Trophoblast cell (in vitro differentiated cells and primary cell): ENCODE measurements around the gene INTS3.
A peak's percentile ranks its signal among the peaks of the same experiment; 100 is the strongest.

Experiments used
- DNase-seq, 2 donors: peaks; one replicate each; pipeline ENCODE4 v3.0.0-alpha.2; 2016
- H2AFZ ChIP-seq: 2 replicates; pipeline ENCODE4 v1.6.1; 2013; ENCODE audit warnings: low read length, moderate library complexity, mild to moderate bottlenecking; ENCODE audit not compliant: insufficient read depth, poor library complexity
- H2AK5ac ChIP-seq: 2 replicates; pipeline ENCODE4 v1.6.1; 2013; ENCODE audit warnings: mild to moderate bottlenecking, low read length
- H2BK120ac ChIP-seq: 2 replicates; pipeline ENCODE4 v1.6.1; 2013; ENCODE audit warnings: low read length, mild to moderate bottlenecking, moderate library complexity; ENCODE audit not compliant: insufficient read depth, poor library complexity
- H2BK12ac ChIP-seq: 2 replicates; pipeline ENCODE4 v1.6.1; 2013; ENCODE audit warnings: mild to moderate bottlenecking, low read length, moderate library complexity
- H2BK5ac ChIP-seq: 2 replicates; pipeline ENCODE4 v1.6.1; 2013; ENCODE audit warnings: low read length, low read depth, moderate library complexity, mild to moderate bottlenecking; ENCODE audit not compliant: poor library complexity
- H3K14ac ChIP-seq: 2 replicates; pipeline ENCODE4 v1.6.1; 2013; ENCODE audit warnings: mild to moderate bottlenecking, low read length
- H3K18ac ChIP-seq: 2 replicates; pipeline ENCODE4 v1.6.1; 2013; ENCODE audit warnings: mild to moderate bottlenecking, low read length
- H3K23ac ChIP-seq: 2 replicates; pipeline ENCODE4 v1.6.1; 2013; ENCODE audit warnings: low read length
- H3K27ac ChIP-seq: 2 replicates; pipeline ENCODE4 v1.5.1; 2013; ENCODE audit warnings: low read depth, mild to moderate bottlenecking, inconsistent platforms, low read length, moderate library complexity
- H3K27me3 ChIP-seq: 2 replicates; pipeline ENCODE4 v1.6.1; 2013; ENCODE audit warnings: inconsistent platforms, mild to moderate bottlenecking, low read length, moderate library complexity; ENCODE audit not compliant: insufficient read depth
- H3K36me3 ChIP-seq, 2 experiments: 1 replicate in 1 of 2; 2 replicates in 1 of 2; pipeline ENCODE4 v1.6.1; 2013; ENCODE audit warnings: low read length in 2 of 2, mild to moderate bottlenecking in 2 of 2, moderate library complexity in 1 of 2; ENCODE audit not compliant: insufficient read depth in 2 of 2, control insufficient read depth in 1 of 2
- H3K4ac ChIP-seq: 2 replicates; pipeline ENCODE4 v1.6.1; 2013; ENCODE audit warnings: low read depth, mild to moderate bottlenecking, low read length, moderate library complexity
- H3K4me1 ChIP-seq, 2 experiments: 1 replicate in 1 of 2; 2 replicates in 1 of 2; pipeline ENCODE4 v1.6.1; 2013; ENCODE audit warnings: low read length in 2 of 2, mild to moderate bottlenecking in 2 of 2, moderate library complexity in 1 of 2; ENCODE audit not compliant: insufficient read depth in 2 of 2, control insufficient read depth in 1 of 2
- H3K4me2 ChIP-seq: 2 replicates; pipeline ENCODE4 v1.6.1; 2013; ENCODE audit warnings: inconsistent platforms, mild to moderate bottlenecking, low read length, moderate library complexity
- H3K4me3 ChIP-seq: 2 replicates; pipeline ENCODE4 v1.5.1; 2013; ENCODE audit warnings: mild to moderate bottlenecking, low read depth, low read length, inconsistent platforms
- H3K79me1 ChIP-seq: one replicate; pipeline ENCODE4 v1.6.1; 2013; ENCODE audit warnings: low read length
- H3K79me2 ChIP-seq: 2 replicates; pipeline ENCODE4 v1.6.1; 2013; ENCODE audit warnings: low read length, mild to moderate bottlenecking; ENCODE audit not compliant: control insufficient read depth, insufficient read depth, poor library complexity
- H3K9ac ChIP-seq: 2 replicates; pipeline ENCODE4 v1.6.1; 2013; ENCODE audit warnings: mild to moderate bottlenecking, low read length
- H3K9me3 ChIP-seq: 2 replicates; pipeline ENCODE4 v1.6.1; 2013; ENCODE audit warnings: low read depth, mild to moderate bottlenecking, control low read depth, inconsistent platforms, low read length; ENCODE audit not compliant: insufficient read depth
- H4K12ac ChIP-seq: 2 replicates; pipeline ENCODE4 v1.6.1; 2013; ENCODE audit warnings: low read depth, mild to moderate bottlenecking, low read length, moderate library complexity
- H4K8ac ChIP-seq: 2 replicates; pipeline ENCODE4 v1.6.1; 2013; ENCODE audit warnings: low read depth, mild to moderate bottlenecking, low read length, moderate library complexity
- H4K91ac ChIP-seq: one replicate; pipeline ENCODE4 v1.6.1; 2013; ENCODE audit warnings: low read depth, mild to moderate bottlenecking, low read length, moderate library complexity
- WGBS: extraction: QIAGEN DNeasy Blood & Tissue Kit; methylation state at CpG from one replicate; pipeline ENCODE4 v1.1.7; 2013; ENCODE audit warnings: missing lambda C conversion rate; ENCODE audit not compliant: insufficient read length, insufficient coverage; ENCODE audit errors: extremely low coverage; 5-methylcytosine and 5-hydroxymethylcytosine counted together

Gene INTS3

GRCh38 chr1:153698923-153699714 lies 28.7 kb upstream of the INTS3 start:
- H3K27ac ChIP-seq: no peak overlapping the region
- H3K79me1 ChIP-seq: peaks cover 12% of the 10 kb centered on the region
- H4K91ac ChIP-seq: no peak overlapping the region
- peaks cover 16 to 21% of the 10 kb centered on the region in 2 experiments for H3K4me1 ChIP-seq
- no peak overlapping the region for H2AK5ac ChIP-seq
- H4K8ac ChIP-seq: no peak overlapping the region
- no peak overlapping the region for H3K14ac ChIP-seq
- no peak overlapping the region for H2BK5ac ChIP-seq
- WGBS: no CpG with 5 or more reads among the region's 6 CpGs
- no peak overlapping the region for H2BK12ac ChIP-seq
- no peak overlapping the region for H2BK120ac ChIP-seq
- H3K36me3 ChIP-seq: no peaks in the 10 kb centered on the region
- no peak overlapping the region for H2AFZ ChIP-seq
- no peaks in the 10 kb centered on the region for H3K27me3 ChIP-seq
- H3K79me2 ChIP-seq: peaks cover 3% of the 10 kb centered on the region
- no peak overlapping the region for H4K12ac ChIP-seq
- H3K9ac ChIP-seq: no peak overlapping the region
- no peak overlapping the region for H3K4me3 ChIP-seq
- H3K4me2 ChIP-seq: no peak overlapping the region
- no peak overlapping the region for H3K23ac ChIP-seq
- H3K9me3 ChIP-seq: no peaks in the 10 kb centered on the region
- H3K18ac ChIP-seq: no peak overlapping the region
- no peak overlapping the region for H3K4ac ChIP-seq
- peak; percentile 65 to 79 for DNase-seq

GRCh38 chr1:153699768-153700167 lies 28.1 kb upstream of the INTS3 start:
- H4K8ac ChIP-seq: no peak overlapping the region
- H3K36me3 ChIP-seq: no peaks in the 10 kb centered on the region
- no peak overlapping the region for H3K23ac ChIP-seq
- H3K9ac ChIP-seq: no peak overlapping the region
- H3K4me1 ChIP-seq: peaks cover 16 to 21% of the 10 kb centered on the region in 2 experiments
- no peak overlapping the region for H2BK120ac ChIP-seq
- H3K27ac ChIP-seq: no peak overlapping the region
- no peak overlapping the region for H2BK12ac ChIP-seq
- H3K4me2 ChIP-seq: no peak overlapping the region
- no peak overlapping the region for H3K14ac ChIP-seq
- WGBS: no CpG with 5 or more reads among the region's 6 CpGs
- no peak overlapping the region for H2AFZ ChIP-seq
- H3K9me3 ChIP-seq: no peaks in the 10 kb centered on the region
- H2BK5ac ChIP-seq: no peak overlapping the region
- no peaks in the 10 kb centered on the region for H3K27me3 ChIP-seq
- no peak overlapping the region for H3K4me3 ChIP-seq
- no peak overlapping the region for H4K12ac ChIP-seq
- peaks cover 3% of the 10 kb centered on the region for H3K79me2 ChIP-seq
- no peak overlapping the region for H3K18ac ChIP-seq
- no peak overlapping the region for H3K4ac ChIP-seq
- no peak overlapping the region for H2AK5ac ChIP-seq
- no peak overlapping the region for H4K91ac ChIP-seq
- H3K79me1 ChIP-seq: peaks cover 12% of the 10 kb centered on the region
- no peak for DNase-seq

- Histone ChIP-seq H3K36me3 (no peaks in the 10 kb centered on the region), H2BK5ac (no peak overlapping the region), H3K79me1 (no peaks in the 10 kb centered on the region), H3K14ac (no peak overlapping the region), H2AFZ (no peak overlapping the region), H4K91ac (no peak overlapping the region), H3K9ac (no peak overlapping the region), H3K27ac (no peak overlapping the region), H4K12ac (no peak overlapping the region), H2BK12ac (no peak overlapping the region), H3K79me2 (no peaks in the 10 kb centered on the region), H3K4me3 (no peak overlapping the region), H3K27me3 (no peaks in the 10 kb centered on the region), H4K8ac (no peak overlapping the region), H3K18ac (no peak overlapping the region), H2BK120ac (no peak overlapping the region), H2AK5ac (no peak overlapping the region), H3K23ac (no peak overlapping the region), H3K4me2 (no peak overlapping the region), H3K4me1 (peaks cover 0 to 4% of the 10 kb centered on the region in 2 experiments), H3K4ac (no peak overlapping the region), H3K9me3 (no peaks in the 10 kb centered on the region)
- WGBS: no CpG with 5 or more reads among the region's 9 CpGs
- peak; percentile 34 to 48 for DNase-seq
Observed at GRCh38 chr1:153705484-153705883, 22.4 kb upstream of the INTS3 start.

GRCh38 chr1:153711026-153711425 lies 16.8 kb upstream of the INTS3 start:
- Histone ChIP-seq H2AK5ac (no peak overlapping the region), H2BK120ac (no peak overlapping the region), H4K8ac (no peak overlapping the region), H3K14ac (no peak overlapping the region), H3K9me3 (peaks cover 1% of the 10 kb centered on the region), H2BK12ac (no peak overlapping the region), H3K9ac (no peak overlapping the region), H3K27ac (no peak overlapping the region), H3K4me3 (no peak overlapping the region), H3K4me1 (peaks cover 0 to 4% of the 10 kb centered on the region in 2 experiments), H3K79me1 (no peaks in the 10 kb centered on the region), H4K12ac (no peak overlapping the region), H2AFZ (no peak overlapping the region), H4K91ac (no peak overlapping the region), H3K4ac (no peak overlapping the region), H3K18ac (no peak overlapping the region), H3K23ac (no peak overlapping the region), H2BK5ac (no peak overlapping the region), H3K4me2 (no peak overlapping the region), H3K36me3 (no peaks in the 10 kb centered on the region), H3K27me3 (no peaks in the 10 kb centered on the region), H3K79me2 (no peaks in the 10 kb centered on the region)
- WGBS: no CpG with 5 or more reads among the region's 7 CpGs
- no peak for DNase-seq
